Ovary (tissue), 3 donors: Measurements from ENCODE around the gene MIPEP.
"Not testable (repeated sequence)": the region's sequence is repeated elsewhere in the genome, so short reads cannot be mapped to it uniquely, and the experiment has no call there.

Experiments
- EP300 ChIP-seq: sonication (generic); formaldehyde crosslinking; IDR thresholded peaks from one replicate; pipeline ENCODE4 v1.6.1; 2017; ENCODE audit warnings: antibody characterized with exemption
- POLR2A ChIP-seq: fragments of 450-650 bp; IDR thresholded peaks from one replicate; pipeline ENCODE4 v1.6.1; 2017; ENCODE audit warnings: antibody characterized with exemption, mild to moderate bottlenecking, moderate library complexity
- TF ChIP-seq, protein P1 (sequence below), 3 donors: fragments of 450-650 bp in 2 of 3; fragments of 200-600 bp in 1 of 3; IDR thresholded peaks; one replicate each; pipeline versions ENCODE4 v1.5.1 to v1.8.0; 2016 to 2022; ENCODE audit warnings: antibody characterized with exemption in 3 of 3, mild to moderate bottlenecking in 1 of 3
- donor health status: DM: no; HTN: no; CAD: no.

- TF ChIP-seq, protein P1, sequence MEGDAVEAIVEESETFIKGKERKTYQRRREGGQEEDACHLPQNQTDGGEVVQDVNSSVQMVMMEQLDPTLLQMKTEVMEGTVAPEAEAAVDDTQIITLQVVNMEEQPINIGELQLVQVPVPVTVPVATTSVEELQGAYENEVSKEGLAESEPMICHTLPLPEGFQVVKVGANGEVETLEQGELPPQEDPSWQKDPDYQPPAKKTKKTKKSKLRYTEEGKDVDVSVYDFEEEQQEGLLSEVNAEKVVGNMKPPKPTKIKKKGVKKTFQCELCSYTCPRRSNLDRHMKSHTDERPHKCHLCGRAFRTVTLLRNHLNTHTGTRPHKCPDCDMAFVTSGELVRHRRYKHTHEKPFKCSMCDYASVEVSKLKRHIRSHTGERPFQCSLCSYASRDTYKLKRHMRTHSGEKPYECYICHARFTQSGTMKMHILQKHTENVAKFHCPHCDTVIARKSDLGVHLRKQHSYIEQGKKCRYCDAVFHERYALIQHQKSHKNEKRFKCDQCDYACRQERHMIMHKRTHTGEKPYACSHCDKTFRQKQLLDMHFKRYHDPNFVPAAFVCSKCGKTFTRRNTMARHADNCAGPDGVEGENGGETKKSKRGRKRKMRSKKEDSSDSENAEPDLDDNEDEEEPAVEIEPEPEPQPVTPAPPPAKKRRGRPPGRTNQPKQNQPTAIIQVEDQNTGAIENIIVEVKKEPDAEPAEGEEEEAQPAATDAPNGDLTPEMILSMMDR (IDR thresholded peaks at IDR 0.05), result not testable (repeated sequence)
- not testable (repeated sequence) for TF ChIP-seq POLR2A, EP300
These were observed 5.5 kb upstream of the MIPEP start for GRCh38 chr13:23894746-23895145.
